ENCODE results near the gene PRR15L. TPM values are rescaled to one million over a fixed set of nuclear protein-coding genes. Genes with fewer than 3 reads are reported as not detected.

The PRR15L gene
- total RNA-seq, 2 experiments from 2014 or later: not detected

- H3K27me3 Mint-ChIP-seq: no peaks in the 10 kb centered on the region
- no peak overlapping the region for H3K4me3 Mint-ChIP-seq
- H3K36me3 Mint-ChIP-seq: peaks cover 21% of the 10 kb centered on the region
- H3K27ac Mint-ChIP-seq: no peak overlapping the region
- DNase-seq: peak; percentile 45
- peaks cover 7% of the 10 kb centered on the region for H3K4me1 Mint-ChIP-seq
- H3K9me3 Mint-ChIP-seq: no peaks in the 10 kb centered on the region
Observed at GRCh38 chr17:47978324-47978723, 20.6 kb upstream of the PRR15L start.

GRCh38 chr17:47975823-47976205, 18.1 kb upstream of the PRR15L start:
- peaks cover 23% of the 10 kb centered on the region for H3K36me3 Mint-ChIP-seq

GRCh38 chr17:47975189-47975822, 17.6 kb upstream of the PRR15L start:
- no peak for DNase-seq
- Mint-ChIP-seq H3K27me3 (no peaks in the 10 kb centered on the region), H3K4me3 (no peak overlapping the region), H3K4me1 (peaks cover 20% of the 10 kb centered on the region), H3K27ac (no peak overlapping the region), H3K9me3 (no peaks in the 10 kb centered on the region), H3K36me3 (peaks cover 19% of the 10 kb centered on the region)

More at GRCh38 chr17:47975823-47976205, 18.1 kb upstream of the PRR15L start:
- DNase-seq: no peak
- H3K27me3 Mint-ChIP-seq: no peaks in the 10 kb centered on the region
- H3K27ac Mint-ChIP-seq: no peak overlapping the region
- no peak overlapping the region for H3K4me3 Mint-ChIP-seq
- peaks cover 19% of the 10 kb centered on the region for H3K4me1 Mint-ChIP-seq
- H3K9me3 Mint-ChIP-seq: no peaks in the 10 kb centered on the region

GRCh38 chr17:47973541-47973940, 15.9 kb upstream of the PRR15L start:
- DNase-seq: no peak
- peaks cover 16% of the 10 kb centered on the region for H3K36me3 Mint-ChIP-seq
- peaks cover 22% of the 10 kb centered on the region for H3K4me1 Mint-ChIP-seq
- H3K27ac Mint-ChIP-seq: no peak overlapping the region
- H3K27me3 Mint-ChIP-seq: no peaks in the 10 kb centered on the region
- no peaks in the 10 kb centered on the region for H3K9me3 Mint-ChIP-seq
- H3K4me3 Mint-ChIP-seq: no peak overlapping the region

- Mint-ChIP-seq H3K36me3 (peaks cover 9% of the 10 kb centered on the region), H3K4me1 (peaks cover 22% of the 10 kb centered on the region), H3K9me3 (no peaks in the 10 kb centered on the region), H3K27me3 (no peaks in the 10 kb centered on the region), H3K27ac (peak within 1 kb of the TSS; percentile 94), H3K4me3 (peak within 1 kb of the TSS; percentile 92)
- peak; percentile 100 for DNase-seq
Observed at GRCh38 chr17:47970725-47971499, 13.2 kb upstream of the PRR15L start, which contains the start of gene CDK5RAP3. Gene CDK5RAP3 (plus strand): TSS chr17:47971113. CDS start chr17:47971147, 34 bp downstream.

- Mint-ChIP-seq H3K27ac (peak overlapping the region; percentile 53), H3K4me3 (peak overlapping the region; percentile 92), H3K36me3 (peaks cover 3% of the 10 kb centered on the region), H3K4me1 (peaks cover 22% of the 10 kb centered on the region), H3K9me3 (no peaks in the 10 kb centered on the region), H3K27me3 (no peaks in the 10 kb centered on the region)
- DNase-seq: no peak
Observed at GRCh38 chr17:47969930-47970724, 12.4 kb upstream of the PRR15L start.

- DNase-seq: no peak
- Mint-ChIP-seq H3K4me1 (peaks cover 22% of the 10 kb centered on the region), H3K27ac (no peak overlapping the region), H3K27me3 (no peaks in the 10 kb centered on the region), H3K36me3 (peaks cover 3% of the 10 kb centered on the region), H3K4me3 (no peak overlapping the region), H3K9me3 (no peaks in the 10 kb centered on the region)
Observed at GRCh38 chr17:47968836-47969235, 11.2 kb upstream of the PRR15L start.

GRCh38 chr17:47967607-47968252, 10.0 kb upstream of the PRR15L start:
- H3K4me3 Mint-ChIP-seq: no peak overlapping the region
- H3K27ac Mint-ChIP-seq: no peak overlapping the region
- H3K36me3 Mint-ChIP-seq: peaks cover 4% of the 10 kb centered on the region
- no peak for DNase-seq
- no peaks in the 10 kb centered on the region for H3K9me3 Mint-ChIP-seq
- no peaks in the 10 kb centered on the region for H3K27me3 Mint-ChIP-seq
- H3K4me1 Mint-ChIP-seq: peaks cover 16% of the 10 kb centered on the region

- no peaks in the 10 kb centered on the region for H3K27me3 Mint-ChIP-seq
Observed at GRCh38 chr17:47966079-47966519, 8.4 kb upstream of the PRR15L start.

GRCh38 chr17:47964856-47965255, 7.2 kb upstream of the PRR15L start:
- H3K4me1 Mint-ChIP-seq: no peaks in the 10 kb centered on the region
- H3K36me3 Mint-ChIP-seq: peaks cover 2% of the 10 kb centered on the region
- H3K4me3 Mint-ChIP-seq: no peak overlapping the region
- DNase-seq: no peak
- no peaks in the 10 kb centered on the region for H3K27me3 Mint-ChIP-seq
- H3K9me3 Mint-ChIP-seq: no peaks in the 10 kb centered on the region
- H3K27ac Mint-ChIP-seq: no peak overlapping the region

More at GRCh38 chr17:47966079-47966519, 8.4 kb upstream of the PRR15L start:
- H3K4me3 Mint-ChIP-seq: no peak overlapping the region
- peaks cover 6% of the 10 kb centered on the region for H3K4me1 Mint-ChIP-seq
- no peak for DNase-seq
- H3K9me3 Mint-ChIP-seq: no peaks in the 10 kb centered on the region
- no peak overlapping the region for H3K27ac Mint-ChIP-seq
- H3K36me3 Mint-ChIP-seq: peaks cover 4% of the 10 kb centered on the region

- Mint-ChIP-seq H3K36me3 (peaks cover 2% of the 10 kb centered on the region), H3K4me1 (no peaks in the 10 kb centered on the region), H3K27me3 (no peaks in the 10 kb centered on the region), H3K27ac (no peak overlapping the region), H3K9me3 (no peaks in the 10 kb centered on the region), H3K4me3 (no peak overlapping the region)
- DNase-seq: no peak
Observed at GRCh38 chr17:47962901-47963300, 5.2 kb upstream of the PRR15L start.

GRCh38 chr17:47961406-47961805, 3.7 kb upstream of the PRR15L start:
- no peaks in the 10 kb centered on the region for H3K27me3 Mint-ChIP-seq
- H3K9me3 Mint-ChIP-seq: no peaks in the 10 kb centered on the region
- DNase-seq: no peak
- H3K4me1 Mint-ChIP-seq: no peaks in the 10 kb centered on the region
- H3K27ac Mint-ChIP-seq: no peak overlapping the region
- H3K36me3 Mint-ChIP-seq: peaks cover 2% of the 10 kb centered on the region
- no peak overlapping the region for H3K4me3 Mint-ChIP-seq

- H3K4me1 Mint-ChIP-seq: no peaks in the 10 kb centered on the region
- no peak for DNase-seq
- H3K27ac Mint-ChIP-seq: no peak overlapping the region
- no peak overlapping the region for H3K4me3 Mint-ChIP-seq
- peaks cover 2% of the 10 kb centered on the region for H3K36me3 Mint-ChIP-seq
- H3K27me3 Mint-ChIP-seq: no peaks in the 10 kb centered on the region
- no peaks in the 10 kb centered on the region for H3K9me3 Mint-ChIP-seq
Observed at GRCh38 chr17:47959825-47960655, 2.4 kb upstream of the PRR15L start.

All from activated naive CD8-positive, alpha-beta T cell treated with anti-CD3 and anti-CD28 coated beads for 36 hours (primary cell).